K562 (cell line): ENCODE results near the gene ZNF513. TPM values are rescaled to one million over a fixed set of nuclear protein-coding genes. Genes with fewer than 3 reads are reported as not detected.

Experiments used
- MLLT1 ChIP-seq, 2 experiments: fragments of 450-650 bp; IDR thresholded peaks; 2 replicates each; pipeline ENCODE4 v1.6.1; 2016
- MNT ChIP-seq, 2 experiments: fragments of 450-650 bp; conservative IDR thresholded peaks; 2 replicates each; pipeline ENCODE4 v1.6.1; 2017; ENCODE audit warnings: mild to moderate bottlenecking in 2 of 2, moderate library complexity in 2 of 2
- NBN ChIP-seq: fragments of 450-650 bp; IDR thresholded peaks from 2 replicates; pipeline ENCODE4 v1.6.1; 2016; ENCODE audit warnings: low read depth, mild to moderate bottlenecking
- NEUROD1 ChIP-seq: fragments of 150-350 bp; IDR thresholded peaks from 2 replicates; pipeline ENCODE4 v1.6.1; 2014; ENCODE audit warnings: borderline replicate concordance, low read length, low read depth; ENCODE audit not compliant: partially characterized antibody
- NKRF ChIP-seq: fragments of 450-650 bp; IDR thresholded peaks from 2 replicates; pipeline ENCODE4 v1.6.1; 2016; ENCODE audit warnings: borderline replicate concordance
- POLR2H ChIP-seq: IDR thresholded peaks from 2 replicates; pipeline ENCODE4 v1.6.1; 2016; ENCODE audit warnings: missing genetic modification characterization, low read depth, mild to moderate bottlenecking, control low read depth, missing compliant biosample characterization, moderate library complexity
- PRDM10 ChIP-seq: fragments of 450-650 bp; IDR thresholded peaks from 2 replicates; pipeline ENCODE4 v1.6.1; 2018; ENCODE audit not compliant: partially characterized antibody
- RBM17 ChIP-seq: fragments of 200-400 bp; formaldehyde crosslinking; IDR thresholded peaks from 2 replicates; pipeline ENCODE4 v1.6.1; 2017; ENCODE audit warnings: low read depth, mild to moderate bottlenecking, low read length, borderline replicate concordance
- RUNX1 ChIP-seq: sonication (generic); IDR thresholded peaks from 2 replicates; pipeline ENCODE4 v1.6.1; 2016; ENCODE audit warnings: antibody characterized with exemption, low read depth
- SIN3A ChIP-seq, 2 experiments: fragments of 150-350 bp in 1 of 2; IDR thresholded peaks; 2 replicates each; pipeline ENCODE4 v1.6.1; 2011 to 2016; ENCODE audit warnings: borderline replicate concordance in 2 of 2, low read depth in 2 of 2, low read length in 2 of 2, mild to moderate bottlenecking in 2 of 2, moderate library complexity in 2 of 2; ENCODE audit not compliant: control insufficient read depth in 1 of 2
- TBP ChIP-seq: optimal IDR thresholded peaks from 2 replicates; pipeline ENCODE3; 2011; ENCODE audit warnings: low read depth, low read length, improper control_type of control experiment
- ZBTB26 ChIP-seq: fragments of 450-650 bp; formaldehyde crosslinking; IDR thresholded peaks from 2 replicates; pipeline ENCODE4 v1.4.0; 2022; ENCODE audit warnings: missing genetic modification characterization
- ZC3H11A ChIP-seq: IDR thresholded peaks from 2 replicates; pipeline ENCODE4 v1.6.1; 2012; ENCODE audit warnings: low read depth, low read length, improper control_type of control experiment
- ZKSCAN3 ChIP-seq: fragments of 250-450 bp; sonication (Bioruptor Pico); IDR thresholded peaks from 2 replicates; pipeline ENCODE4 v1.4.0; 2020
- ZNF584 ChIP-seq: fragments of 200-800 bp; sonication (Bioruptor generic); IDR thresholded peaks from 2 replicates; pipeline ENCODE4 v1.6.1; 2016; ENCODE audit warnings: low read depth, mild to moderate bottlenecking, missing genetic modification characterization, missing compliant biosample characterization
- polyA plus RNA-seq, 8 experiments: library from polyadenylated mRNA; depleted of rRNA in 4 of 8; stranded (reverse) in 5 of 8; unstranded in 3 of 8; fragments of >200 nt; fragmentation: Nextera tagmentation in 2 of 8; fragmentation: Illumina TruSeq in 1 of 8; extraction: Ambion mirVana in 2 of 8; extraction: Trizol in 1 of 8; gene quantifications; 2 replicates each; pipeline versions ENCODE4 v1.2.1 to v1.2.3, GENCODE V29; 2011 to 2014; ENCODE audit warnings: inconsistent platforms in 1 of 8, missing spikeins in 1 of 8
- total RNA-seq, 7 experiments: library from RNA; depleted of rRNA in 6 of 7; stranded (reverse); fragments of >200 nt in 6 of 7; fragmentation: Illumina TruSeq in 2 of 7; extraction: Trizol in 2 of 7; gene quantifications; 2 replicates each; pipeline versions ENCODE4 v1.2.1 to v1.2.3, GENCODE V29; 2011 to 2021; ENCODE audit warnings: low replicate concordance in 1 of 7

ZNF513 gene
- total and polyA plus RNA-seq, 9 of the 15 experiments (the other 6 are each of a cell fraction or from before 2014, with no cell fraction given): 0.04 to 13.6 (median 4.4) TPM

GRCh38 chr2:27380626-27381545, at the start of gene ZNF513 (continued):
- TF ChIP-seq MLLT1 (IDR thresholded peaks at IDR 0.05) (peak in 1 of 2 experiments; percentile 74; a peak in 1 of 4 replicates), ZKSCAN3 (CRISPR knock-in tag) (no peak), NEUROD1 (peak; percentile 17), ZC3H11A (no peak), PRDM10 (peak; percentile 99), RBM17 (no peak), NBN (0 out of 2 replicates have a peak, but pooled peaks have one; percentile 35), RUNX1 (0 out of 2 replicates have a peak, but pooled peaks have one; percentile 25), TBP (peak; percentile 73), NKRF (peak; percentile 60; the same call in 1 of the 2 replicates), MNT (conservative IDR thresholded peaks at IDR 0.05) (peak; percentile 51 to 84; a peak in 3 of 4 replicates), ZBTB26 (0 out of 2 replicates have a peak, but pooled peaks have one; percentile 5), SIN3A (IDR thresholded peaks at IDR 0.05; ENCODE audit: borderline replicate concordance in 2 of 2, control insufficient read depth in 1 of 2, low read depth in 2 of 2, low read length in 2 of 2) (peak in 1 of 2 experiments; percentile 93), ZNF584 (CRISPR knock-in tag) (peak; percentile 85; the same call in 1 of the 2 replicates), POLR2H (peak; percentile 82)
